Ectodermal cell (in vitro differentiated cells): ENCODE data around the gene TMEM145.

Source experiments
- H3K27ac ChIP-seq: 2 replicates; pipeline ENCODE4 v1.7.0; 2013; ENCODE audit warnings: mild to moderate bottlenecking, low read depth, low read length; ENCODE audit not compliant: insufficient read depth, poor library complexity, severe bottlenecking
- H3K27me3 ChIP-seq: 2 replicates; pipeline ENCODE4 v1.7.0; 2013; ENCODE audit warnings: mild to moderate bottlenecking, low read length; ENCODE audit not compliant: insufficient read depth, control insufficient read depth, poor library complexity, severe bottlenecking
- H3K36me3 ChIP-seq: one replicate; pipeline ENCODE4 v1.7.0; 2013; ENCODE audit warnings: low read length; ENCODE audit not compliant: control insufficient read depth, insufficient read depth
- H3K4me1 ChIP-seq: one replicate; pipeline ENCODE4 v1.7.0; 2013; ENCODE audit warnings: low read length; ENCODE audit not compliant: control insufficient read depth, insufficient read depth
- H3K4me3 ChIP-seq: 2 replicates; pipeline ENCODE4 v1.7.0; 2013; ENCODE audit warnings: low read depth, low read length, control low read depth; ENCODE audit not compliant: insufficient read depth
- H3K9me3 ChIP-seq: 2 replicates; pipeline ENCODE4 v1.7.0; 2013; ENCODE audit warnings: mild to moderate bottlenecking, low read length, moderate library complexity; ENCODE audit not compliant: control insufficient read depth
- WGBS, 2 experiments: methylation state at CpG; one replicate each; pipeline ENCODE4 v1.1.7; 2013; ENCODE audit warnings: missing lambda C conversion rate in 2 of 2; 5-methylcytosine and 5-hydroxymethylcytosine counted together

The TMEM145 gene

DNA sequence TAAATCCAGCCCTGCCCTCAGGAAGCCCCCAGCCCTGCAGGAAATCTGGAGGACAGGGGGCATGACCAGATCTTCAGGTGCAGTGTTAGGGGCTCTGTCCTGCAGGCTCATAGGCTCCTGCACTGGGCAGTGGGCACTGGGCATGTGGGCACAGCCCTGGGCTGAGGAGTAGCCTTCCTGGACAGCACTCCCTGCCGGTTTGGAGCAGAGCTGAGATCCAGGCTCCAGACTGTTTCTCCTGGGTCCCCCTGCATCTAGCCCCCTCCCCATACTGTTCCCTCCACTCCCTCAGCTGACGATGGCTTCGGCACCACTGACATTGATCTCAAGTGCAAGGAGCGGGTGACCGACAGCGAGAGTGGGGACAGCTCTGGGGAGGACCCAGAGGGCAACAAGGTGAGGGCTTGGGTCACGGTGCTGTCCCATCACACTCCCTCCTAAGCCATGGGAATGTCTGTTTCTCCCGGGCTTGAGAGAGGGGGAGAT lies 23.5 kb upstream of the TMEM145 start:
- Histone ChIP-seq H3K27ac (no peak overlapping the region), H3K27me3 (no peaks in the 10 kb centered on the region), H3K36me3 (peaks cover 68% of the 10 kb centered on the region), H3K4me3 (no peak overlapping the region), H3K9me3 (no peaks in the 10 kb centered on the region), H3K4me1 (peaks cover 24% of the 10 kb centered on the region)
- 93 to 95% methylated on average over 8 of the region's 8 CpGs for WGBS, 2 experiments

GRCh38 chr19:42290136-42290522 lies 23.0 kb upstream of the TMEM145 start:
- H3K4me3 ChIP-seq, result no peak overlapping the region
- H3K4me1 ChIP-seq, result peaks cover 19% of the 10 kb centered on the region
- 93 to 94% methylated on average over 13 of the region's 13 CpGs for WGBS, 2 experiments
- peak overlapping the region; percentile 8 for H3K27ac ChIP-seq
- peaks cover 70% of the 10 kb centered on the region for H3K36me3 ChIP-seq
- no peaks in the 10 kb centered on the region for H3K9me3 ChIP-seq
- no peaks in the 10 kb centered on the region for H3K27me3 ChIP-seq

DNA sequence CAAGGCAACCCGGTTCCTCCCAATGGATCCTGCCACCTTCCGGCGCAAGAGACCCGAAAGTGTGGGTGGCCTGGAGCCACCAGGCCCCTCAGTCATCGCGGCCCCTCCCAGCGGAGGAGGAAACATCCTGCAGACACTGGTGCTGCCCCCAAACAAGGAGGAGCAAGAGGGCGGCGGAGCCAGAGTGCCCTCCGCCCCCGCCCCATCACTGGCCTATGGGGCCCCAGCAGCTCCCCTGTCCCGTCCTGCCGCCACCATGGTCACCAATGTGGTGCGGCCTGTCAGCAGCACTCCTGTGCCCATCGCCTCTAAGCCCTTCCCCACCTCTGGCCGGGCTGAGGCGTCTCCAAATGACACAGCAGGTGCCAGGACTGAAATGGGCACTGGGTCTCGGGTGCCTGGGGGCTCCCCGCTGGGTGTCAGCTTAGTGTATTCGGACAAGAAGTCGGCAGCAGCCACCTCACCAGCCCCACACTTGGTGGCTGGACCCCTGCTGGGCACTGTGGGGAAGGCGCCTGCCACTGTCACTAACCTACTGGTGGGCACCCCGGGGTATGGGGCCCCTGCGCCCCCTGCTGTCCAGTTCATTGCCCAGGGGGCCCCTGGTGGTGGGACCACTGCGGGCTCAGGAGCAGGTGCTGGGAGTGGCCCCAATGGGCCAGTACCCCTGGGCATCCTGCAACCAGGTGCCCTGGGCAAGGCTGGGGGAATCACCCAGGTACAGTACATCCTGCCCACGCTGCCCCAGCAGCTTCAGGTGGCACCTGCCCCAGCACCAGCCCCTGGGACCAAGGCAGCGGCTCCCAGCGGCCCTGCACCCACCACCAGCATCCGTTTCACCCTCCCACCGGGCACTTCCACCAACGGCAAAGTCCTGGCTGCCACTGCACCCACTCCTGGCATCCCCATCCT lies 22.3 kb upstream of the TMEM145 start:
- Histone ChIP-seq H3K27me3 (no peaks in the 10 kb centered on the region), H3K4me1 (peaks cover 12% of the 10 kb centered on the region), H3K4me3 (no peak overlapping the region), H3K36me3 (peaks cover 70% of the 10 kb centered on the region), H3K9me3 (no peaks in the 10 kb centered on the region), H3K27ac (peak overlapping the region; percentile 8)
- 92 to 93% methylated on average over 31 of the region's 31 CpGs for WGBS, 2 experiments

GRCh38 chr19:42291435-42291810 lies 21.7 kb upstream of the TMEM145 start:
- H3K4me1 ChIP-seq, result peaks cover 7% of the 10 kb centered on the region
- peaks cover 70% of the 10 kb centered on the region for H3K36me3 ChIP-seq
- no peak overlapping the region for H3K27ac ChIP-seq
- H3K4me3 ChIP-seq, result no peak overlapping the region
- H3K27me3 ChIP-seq, result no peaks in the 10 kb centered on the region
- WGBS, 2 experiments, result 77 to 80% methylated on average over 9 of the region's 9 CpGs
- H3K9me3 ChIP-seq, result no peaks in the 10 kb centered on the region

DNA sequence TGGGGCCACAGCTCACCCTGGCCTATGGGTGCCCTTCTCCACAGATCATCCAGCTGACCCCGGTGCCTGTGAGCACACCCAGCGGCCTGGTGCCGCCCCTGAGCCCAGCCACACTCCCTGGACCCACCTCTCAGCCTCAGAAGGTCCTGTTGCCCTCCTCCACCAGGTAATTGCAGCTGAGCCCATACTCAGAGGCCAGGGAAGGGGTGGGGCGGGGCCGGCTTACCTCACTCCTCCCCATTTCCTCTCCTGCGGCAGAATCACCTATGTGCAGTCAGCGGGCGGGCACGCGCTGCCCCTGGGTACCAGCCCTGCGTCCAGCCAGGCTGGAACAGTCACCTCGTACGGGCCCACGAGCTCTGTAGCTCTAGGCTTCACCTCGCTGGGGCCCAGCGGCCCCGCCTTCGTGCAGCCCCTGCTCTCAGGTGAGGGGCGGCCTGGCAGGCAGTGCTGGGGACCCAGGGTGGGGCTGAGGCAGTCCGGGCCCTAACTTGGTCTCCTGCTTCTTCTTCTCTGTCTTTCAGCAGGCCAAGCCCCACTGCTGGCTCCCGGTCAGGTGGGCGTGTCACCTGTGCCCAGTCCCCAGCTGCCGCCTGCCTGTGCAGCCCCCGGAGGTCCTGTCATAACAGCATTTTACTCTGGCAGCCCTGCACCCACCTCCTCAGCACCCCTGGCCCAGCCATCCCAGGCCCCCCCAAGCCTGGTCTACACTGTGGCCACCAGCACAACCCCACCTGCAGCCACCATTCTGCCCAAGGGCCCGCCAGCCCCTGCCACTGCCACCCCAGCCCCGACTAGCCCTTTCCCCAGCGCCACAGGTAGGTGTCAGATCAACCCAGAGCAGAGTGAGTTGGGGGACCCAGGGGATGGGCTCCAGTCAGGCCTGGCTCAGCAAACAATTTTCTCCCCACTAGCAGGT lies 20.8 kb upstream of the TMEM145 start:
- WGBS, 2 experiments, result 95% methylated on average over 27 of the region's 27 CpGs
- no peak overlapping the region for H3K27ac ChIP-seq

DNA sequence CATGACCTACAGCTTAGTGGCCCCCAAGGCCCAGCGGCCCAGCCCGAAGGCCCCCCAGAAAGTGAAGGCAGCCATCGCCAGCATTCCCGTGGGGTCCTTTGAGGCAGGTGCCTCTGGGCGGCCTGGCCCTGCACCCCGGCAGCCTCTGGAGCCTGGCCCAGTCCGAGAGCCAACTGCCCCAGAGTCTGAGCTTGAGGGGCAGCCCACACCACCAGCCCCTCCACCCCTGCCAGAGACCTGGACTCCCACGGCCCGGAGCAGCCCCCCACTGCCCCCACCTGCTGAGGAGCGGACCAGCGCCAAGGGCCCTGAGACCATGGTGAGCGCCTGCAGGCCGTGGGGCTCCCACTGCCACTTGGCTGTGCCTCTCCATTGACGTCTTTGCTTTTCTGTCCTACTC lies 20.1 kb upstream of the TMEM145 start:
- Histone ChIP-seq H3K9me3 (no peaks in the 10 kb centered on the region), H3K4me1 (peaks cover 7% of the 10 kb centered on the region), H3K4me3 (no peak overlapping the region), H3K27ac (no peak overlapping the region), H3K27me3 (no peaks in the 10 kb centered on the region), H3K36me3 (peaks cover 56% of the 10 kb centered on the region)
- 92 to 93% methylated on average over 14 of the region's 14 CpGs for WGBS, 2 experiments

More for the DNA sequence above, 20.8 kb upstream of the TMEM145 start:
- Histone ChIP-seq H3K4me1 (peaks cover 7% of the 10 kb centered on the region), H3K9me3 (no peaks in the 10 kb centered on the region), H3K36me3 (peaks cover 63% of the 10 kb centered on the region), H3K4me3 (no peak overlapping the region), H3K27me3 (no peaks in the 10 kb centered on the region)

GRCh38 chr19:42293540-42293939 lies 19.6 kb upstream of the TMEM145 start:
- H3K4me3 ChIP-seq, result no peak overlapping the region
- H3K9me3 ChIP-seq, result no peaks in the 10 kb centered on the region
- no peak overlapping the region for H3K27ac ChIP-seq
- no peaks in the 10 kb centered on the region for H3K27me3 ChIP-seq
- 89 to 90% methylated on average over 17 of the region's 17 CpGs for WGBS, 2 experiments
- H3K4me1 ChIP-seq, result peaks cover 7% of the 10 kb centered on the region
- H3K36me3 ChIP-seq, result peaks cover 50% of the 10 kb centered on the region

- Histone ChIP-seq H3K9me3 (no peaks in the 10 kb centered on the region), H3K4me1 (peaks cover 7% of the 10 kb centered on the region), H3K27me3 (no peaks in the 10 kb centered on the region), H3K27ac (no peak overlapping the region), H3K36me3 (peaks cover 47% of the 10 kb centered on the region), H3K4me3 (no peak overlapping the region)
- 96% methylated on average over 15 of the region's 15 CpGs for WGBS, 2 experiments
These were observed 19.2 kb upstream of the TMEM145 start for GRCh38 chr19:42293948-42294347.

- WGBS, 2 experiments, result 93% methylated on average over 24 of the region's 24 CpGs
- H3K4me1 ChIP-seq, result peaks cover 7% of the 10 kb centered on the region
- peaks cover 40% of the 10 kb centered on the region for H3K36me3 ChIP-seq
- no peaks in the 10 kb centered on the region for H3K9me3 ChIP-seq
- H3K27ac ChIP-seq, result no peak overlapping the region
- no peaks in the 10 kb centered on the region for H3K27me3 ChIP-seq
- no peak overlapping the region for H3K4me3 ChIP-seq
These were observed 18.5 kb upstream of the TMEM145 start for GRCh38 chr19:42294471-42295137.
